T-helper 1 cell treated with Interleukin-12 subunit alpha and Interleukin-12 subunit beta and Interleukin-4 antibody, amounts not matched to agents 30 μg/mL and 1 μg/mL, for 36 hours (primary cell): ENCODE data around the gene UNKL.
A peak's percentile ranks its signal among the peaks of the same experiment; 100 is the strongest.

ENCODE experiments used
- H3K27ac Mint-ChIP-seq: one replicate; pipeline ENCODE4 v1.8.0; 2021; ENCODE audit warnings: mild to moderate bottlenecking, mixed read lengths
- H3K27me3 Mint-ChIP-seq: one replicate; pipeline ENCODE4 v1.8.0; 2021; ENCODE audit warnings: low read depth, mixed read lengths
- H3K36me3 Mint-ChIP-seq: one replicate; pipeline ENCODE4 v1.8.0; 2021; ENCODE audit warnings: low read depth, mixed read lengths
- H3K4me1 Mint-ChIP-seq: one replicate; pipeline ENCODE4 v1.8.0; 2021; ENCODE audit warnings: low read depth, mixed read lengths
- H3K4me3 Mint-ChIP-seq: one replicate; pipeline ENCODE4 v1.8.0; 2021; ENCODE audit warnings: mild to moderate bottlenecking, moderate library complexity, mixed read lengths
- H3K9me3 Mint-ChIP-seq: one replicate; pipeline ENCODE4 v1.8.0; 2021; ENCODE audit warnings: mixed read lengths

The UNKL gene

DNA sequence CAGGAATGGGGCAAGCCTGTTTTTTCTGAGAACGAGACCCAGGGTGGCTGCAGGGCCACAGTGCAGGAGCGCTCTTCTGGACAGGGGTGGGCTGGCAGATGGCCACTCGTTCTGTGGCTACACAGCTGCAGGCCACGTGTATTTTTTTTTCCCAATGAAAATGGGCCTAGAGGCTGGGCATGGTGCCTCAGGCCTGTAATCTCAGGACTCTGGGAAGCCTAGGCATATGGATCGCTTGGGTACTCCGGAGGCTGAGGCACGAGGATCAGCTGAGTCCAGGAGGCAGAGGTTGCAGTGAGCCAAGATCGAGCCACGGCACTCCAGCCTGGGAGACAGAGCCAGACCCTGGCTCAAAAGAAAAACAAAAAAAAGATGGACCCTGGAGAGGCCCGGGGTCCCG lies 6.8 kb downstream of the UNKL start:
- peak overlapping the region; percentile 44 for H3K4me3 Mint-ChIP-seq
- peaks cover 5% of the 10 kb centered on the region for H3K4me1 Mint-ChIP-seq
- H3K27me3 Mint-ChIP-seq: no peaks in the 10 kb centered on the region
- H3K27ac Mint-ChIP-seq: no peak overlapping the region
- peaks cover 3% of the 10 kb centered on the region for H3K36me3 Mint-ChIP-seq
- H3K9me3 Mint-ChIP-seq: no peaks in the 10 kb centered on the region

GRCh38 chr16:1403733-1404132 lies 10.8 kb downstream of the UNKL start:
- Mint-ChIP-seq H3K4me3 (no peak overlapping the region), H3K36me3 (peaks cover 7% of the 10 kb centered on the region), H3K27me3 (no peaks in the 10 kb centered on the region), H3K27ac (no peak overlapping the region), H3K9me3 (no peaks in the 10 kb centered on the region), H3K4me1 (no peaks in the 10 kb centered on the region)

DNA sequence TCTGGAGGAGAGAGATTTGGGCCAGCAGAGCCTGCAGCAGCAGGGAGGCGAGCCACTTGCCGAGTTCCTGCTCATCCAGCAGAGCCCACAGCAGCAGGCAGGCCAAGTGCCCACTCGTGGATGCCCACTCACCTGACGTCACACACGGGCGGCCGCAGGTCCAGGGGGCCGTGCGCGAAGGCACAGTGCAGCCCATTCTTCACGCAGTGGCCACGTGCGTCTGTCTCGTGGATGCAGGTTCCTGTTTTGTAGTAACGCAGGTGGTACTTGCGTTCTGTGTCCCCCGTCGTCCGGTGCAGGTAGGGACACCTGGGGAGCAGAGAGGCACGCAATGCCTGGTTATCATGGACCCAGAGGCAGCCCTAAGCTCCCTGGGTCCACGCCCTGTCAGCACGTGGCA lies 11.5 kb downstream of the UNKL start:
- H3K36me3 Mint-ChIP-seq: peaks cover 7% of the 10 kb centered on the region
- H3K9me3 Mint-ChIP-seq: no peaks in the 10 kb centered on the region
- no peaks in the 10 kb centered on the region for H3K27me3 Mint-ChIP-seq
- no peaks in the 10 kb centered on the region for H3K4me1 Mint-ChIP-seq
- H3K4me3 Mint-ChIP-seq: no peak overlapping the region
- no peak overlapping the region for H3K27ac Mint-ChIP-seq

DNA sequence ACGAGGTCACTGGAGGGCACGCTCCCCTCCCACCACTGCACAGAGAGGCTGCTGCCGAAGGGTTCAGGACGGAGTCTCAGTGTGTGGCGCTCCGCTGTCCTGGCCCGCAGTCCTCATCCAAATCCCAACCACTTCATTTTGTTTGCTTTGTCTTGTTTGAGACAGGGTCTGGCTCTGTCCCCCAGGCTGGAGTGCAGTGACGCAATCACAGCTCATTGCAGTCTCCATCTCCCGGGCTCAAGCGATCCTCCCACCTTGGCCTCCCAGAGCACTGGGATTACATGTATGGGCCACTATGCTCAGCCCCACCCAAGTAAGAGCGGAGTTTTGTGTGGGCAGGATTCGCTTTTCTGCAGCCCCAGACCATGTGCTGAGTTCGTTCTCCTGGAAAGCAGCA lies 12.7 kb downstream of the UNKL start:
- Mint-ChIP-seq H3K9me3 (no peaks in the 10 kb centered on the region), H3K27me3 (no peaks in the 10 kb centered on the region), H3K4me1 (no peaks in the 10 kb centered on the region), H3K36me3 (peaks cover 7% of the 10 kb centered on the region), H3K4me3 (no peak overlapping the region), H3K27ac (no peak overlapping the region)

GRCh38 chr16:1401061-1401757 lies 13.3 kb downstream of the UNKL start:
- H3K27ac Mint-ChIP-seq: no peak overlapping the region
- no peak overlapping the region for H3K4me3 Mint-ChIP-seq
- H3K36me3 Mint-ChIP-seq: peaks cover 7% of the 10 kb centered on the region
- no peaks in the 10 kb centered on the region for H3K4me1 Mint-ChIP-seq
- H3K9me3 Mint-ChIP-seq: no peaks in the 10 kb centered on the region
- H3K27me3 Mint-ChIP-seq: no peaks in the 10 kb centered on the region

DNA sequence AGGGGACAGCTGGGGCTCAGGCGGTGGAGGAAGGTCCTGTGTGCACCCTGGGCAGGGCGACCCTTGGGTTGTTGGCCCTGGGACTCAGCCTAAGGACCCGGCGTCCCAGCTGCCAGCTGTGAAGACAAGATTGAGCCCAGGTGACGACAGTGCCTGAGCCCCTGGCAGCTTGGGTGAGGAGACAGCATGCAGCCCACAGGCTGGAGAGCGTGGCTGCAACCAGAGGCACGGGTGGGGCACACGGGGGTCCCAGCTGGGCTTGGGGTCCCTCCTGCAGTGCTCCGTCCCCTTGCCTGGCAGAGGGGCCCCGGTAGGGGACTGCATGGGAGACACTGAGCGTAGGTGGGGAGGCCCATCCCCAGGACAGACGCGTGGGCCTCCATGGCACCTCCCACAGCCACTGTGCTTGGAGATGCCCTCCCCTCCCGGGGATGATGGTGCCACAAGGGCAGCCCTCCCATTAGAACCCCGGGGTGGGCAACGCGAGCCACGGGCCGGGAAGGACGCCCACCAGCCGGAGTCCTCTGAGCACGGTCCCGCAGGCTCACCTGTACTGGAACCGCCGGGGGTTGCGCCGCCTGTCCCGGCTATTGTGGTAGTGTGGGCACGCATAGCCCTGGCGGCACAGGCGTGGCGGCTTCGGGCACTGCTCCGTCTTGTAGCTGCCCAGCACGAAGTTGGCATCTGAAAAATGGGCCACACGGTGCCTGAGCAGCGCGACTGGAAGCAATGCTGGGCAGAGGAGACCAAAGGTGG lies 15.5 kb downstream of the UNKL start:
- Mint-ChIP-seq H3K27ac (no peak overlapping the region), H3K27me3 (no peaks in the 10 kb centered on the region), H3K4me3 (no peak overlapping the region), H3K36me3 (peaks cover 7% of the 10 kb centered on the region), H3K9me3 (no peaks in the 10 kb centered on the region), H3K4me1 (no peaks in the 10 kb centered on the region)

DNA sequence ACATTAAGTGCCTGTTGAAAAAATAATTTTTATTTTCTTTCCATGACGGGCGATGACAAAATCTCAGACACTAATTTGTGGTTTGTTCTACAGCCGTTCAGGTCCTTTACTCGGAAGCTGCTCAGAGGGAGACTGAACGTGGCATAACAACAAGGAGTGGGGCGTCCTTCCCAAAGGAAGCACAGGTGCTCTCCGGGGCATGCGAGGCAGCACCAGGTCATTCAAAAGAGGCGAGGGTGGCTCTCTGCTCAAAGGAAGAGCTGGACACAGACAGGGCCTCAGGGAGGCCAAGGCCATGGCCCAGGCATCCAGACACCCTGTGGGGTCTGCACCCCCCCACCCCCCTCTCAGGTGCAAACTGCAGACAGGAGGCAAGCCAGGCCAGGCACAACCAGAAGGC lies 16.2 kb downstream of the UNKL start:
- Mint-ChIP-seq H3K36me3 (peaks cover 7% of the 10 kb centered on the region), H3K4me1 (no peaks in the 10 kb centered on the region), H3K9me3 (no peaks in the 10 kb centered on the region), H3K27me3 (no peaks in the 10 kb centered on the region), H3K27ac (no peak overlapping the region), H3K4me3 (no peak overlapping the region)

- Mint-ChIP-seq H3K36me3 (peaks cover 7% of the 10 kb centered on the region), H3K9me3 (no peaks in the 10 kb centered on the region), H3K27me3 (no peaks in the 10 kb centered on the region), H3K4me3 (no peak overlapping the region), H3K4me1 (no peaks in the 10 kb centered on the region), H3K27ac (no peak overlapping the region)
Measured at GRCh38 chr16:1397779-1398178, 16.7 kb downstream of the UNKL start.

DNA sequence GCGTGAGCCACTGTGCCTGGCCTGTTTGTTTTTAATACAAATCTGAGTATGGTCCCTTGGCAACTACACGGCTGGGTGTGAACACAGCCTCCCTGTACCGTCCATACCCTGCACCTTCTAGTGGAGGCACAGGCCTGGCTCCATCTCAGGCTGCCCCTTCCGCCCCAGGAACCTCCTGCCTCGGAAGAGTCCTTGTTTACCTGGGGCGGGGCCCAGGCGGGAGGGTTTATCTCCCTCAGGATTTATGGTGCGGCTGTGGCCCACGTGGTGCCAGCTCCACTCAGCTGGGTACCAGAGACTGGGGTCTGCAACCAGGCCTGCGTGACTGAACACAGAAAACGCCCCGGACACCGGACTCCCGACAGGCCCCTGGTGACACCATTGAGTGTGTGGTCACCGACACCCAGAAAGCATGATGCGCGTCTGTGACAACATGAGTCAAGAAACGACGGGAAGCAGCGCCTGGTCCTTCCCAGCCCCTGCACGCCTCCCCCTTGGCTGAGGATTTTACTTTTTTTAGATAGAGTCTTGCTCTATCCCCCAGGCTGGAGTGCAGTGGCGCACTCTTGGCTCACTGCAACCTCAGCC lies 19.0 kb downstream of the UNKL start:
- Mint-ChIP-seq H3K9me3 (no peaks in the 10 kb centered on the region), H3K4me3 (no peak overlapping the region), H3K36me3 (peaks cover 6% of the 10 kb centered on the region)

DNA sequence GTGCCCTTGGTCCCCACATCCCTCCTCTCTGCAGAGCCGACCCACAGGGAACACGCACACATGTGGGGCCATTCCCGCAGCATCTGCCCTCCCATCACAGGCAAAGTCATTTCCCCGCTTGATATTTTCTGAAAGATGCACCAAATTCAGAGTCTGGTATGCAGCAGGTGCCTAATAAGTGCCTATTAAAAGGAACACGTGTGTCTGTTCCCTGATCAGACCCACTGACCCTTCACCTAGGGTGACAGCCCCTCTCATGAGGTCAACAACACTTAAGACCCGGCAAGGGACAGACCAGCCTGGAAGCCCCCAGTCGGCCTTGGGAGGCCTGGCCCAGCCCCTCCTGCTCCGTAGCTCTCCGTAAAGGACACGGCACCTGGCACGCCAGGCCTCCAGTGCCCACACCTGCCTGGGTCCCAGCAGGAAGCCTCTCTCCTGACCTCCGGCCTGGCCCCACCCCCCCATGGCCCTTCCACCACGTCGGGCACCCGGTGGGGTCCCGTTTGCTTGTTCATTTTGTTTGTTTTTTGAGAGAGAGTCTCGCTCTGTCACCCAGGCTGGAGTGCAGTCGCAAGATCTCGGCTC lies 20.0 kb downstream of the UNKL start:
- H3K4me3 Mint-ChIP-seq: no peak overlapping the region
- peaks cover 10% of the 10 kb centered on the region for H3K36me3 Mint-ChIP-seq
- no peaks in the 10 kb centered on the region for H3K9me3 Mint-ChIP-seq
- no peaks in the 10 kb centered on the region for H3K4me1 Mint-ChIP-seq
- no peak overlapping the region for H3K27ac Mint-ChIP-seq
- no peaks in the 10 kb centered on the region for H3K27me3 Mint-ChIP-seq

More for the DNA sequence above, 19.0 kb downstream of the UNKL start:
- no peaks in the 10 kb centered on the region for H3K4me1 Mint-ChIP-seq
- H3K27ac Mint-ChIP-seq: no peak overlapping the region
- no peaks in the 10 kb centered on the region for H3K27me3 Mint-ChIP-seq

- Mint-ChIP-seq H3K4me3 (no peak overlapping the region), H3K4me1 (no peaks in the 10 kb centered on the region), H3K27me3 (no peaks in the 10 kb centered on the region), H3K36me3 (peaks cover 10% of the 10 kb centered on the region), H3K9me3 (no peaks in the 10 kb centered on the region), H3K27ac (no peak overlapping the region)
Measured at GRCh38 chr16:1393613-1394176, 20.8 kb downstream of the UNKL start.

DNA sequence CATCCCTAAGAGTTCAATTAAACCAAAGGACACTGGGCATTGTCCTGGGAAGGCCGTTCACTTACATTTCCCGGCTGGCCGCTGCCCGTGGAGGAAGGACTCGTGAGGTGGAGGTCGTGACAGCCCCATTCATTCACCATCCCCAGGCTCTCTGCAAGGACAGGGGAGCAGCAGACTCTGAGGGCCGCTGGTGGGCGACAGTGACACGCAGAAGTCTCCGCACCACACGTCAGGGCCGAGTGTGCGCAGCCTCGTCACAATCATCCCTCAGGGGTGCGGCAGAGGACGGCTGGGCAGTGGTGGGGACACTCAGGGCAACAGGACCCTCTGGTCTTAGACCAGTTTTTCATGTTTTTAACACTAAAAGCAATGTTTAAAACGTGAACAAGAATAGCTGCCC lies 21.7 kb downstream of the UNKL start:
- no peak overlapping the region for H3K27ac Mint-ChIP-seq
- H3K9me3 Mint-ChIP-seq: no peaks in the 10 kb centered on the region
- H3K4me3 Mint-ChIP-seq: no peak overlapping the region
- no peaks in the 10 kb centered on the region for H3K27me3 Mint-ChIP-seq
- H3K36me3 Mint-ChIP-seq: peaks cover 10% of the 10 kb centered on the region
- no peaks in the 10 kb centered on the region for H3K4me1 Mint-ChIP-seq

GRCh38 chr16:1390239-1390779 lies 24.2 kb downstream of the UNKL start:
- H3K27me3 Mint-ChIP-seq: no peaks in the 10 kb centered on the region
- H3K36me3 Mint-ChIP-seq: peaks cover 10% of the 10 kb centered on the region
- no peak overlapping the region for H3K4me3 Mint-ChIP-seq
- no peak overlapping the region for H3K27ac Mint-ChIP-seq
- no peaks in the 10 kb centered on the region for H3K9me3 Mint-ChIP-seq
- H3K4me1 Mint-ChIP-seq: no peaks in the 10 kb centered on the region

GRCh38 chr16:1389762-1390161 lies 24.7 kb downstream of the UNKL start:
- Mint-ChIP-seq H3K4me1 (no peaks in the 10 kb centered on the region), H3K36me3 (peaks cover 12% of the 10 kb centered on the region), H3K4me3 (no peak overlapping the region), H3K27ac (no peak overlapping the region), H3K27me3 (no peaks in the 10 kb centered on the region), H3K9me3 (no peaks in the 10 kb centered on the region)
